Measurements from ENCODE around the gene TMEM120A. TPM values are rescaled to one million over a fixed set of nuclear protein-coding genes. Genes with fewer than 3 reads are reported as not detected.
A peak's percentile ranks its signal among the peaks of the same experiment; 100 is the strongest.

The TMEM120A gene
- total RNA-seq, 1 donor from 2014 or later = 24.2 TPM

DNA sequence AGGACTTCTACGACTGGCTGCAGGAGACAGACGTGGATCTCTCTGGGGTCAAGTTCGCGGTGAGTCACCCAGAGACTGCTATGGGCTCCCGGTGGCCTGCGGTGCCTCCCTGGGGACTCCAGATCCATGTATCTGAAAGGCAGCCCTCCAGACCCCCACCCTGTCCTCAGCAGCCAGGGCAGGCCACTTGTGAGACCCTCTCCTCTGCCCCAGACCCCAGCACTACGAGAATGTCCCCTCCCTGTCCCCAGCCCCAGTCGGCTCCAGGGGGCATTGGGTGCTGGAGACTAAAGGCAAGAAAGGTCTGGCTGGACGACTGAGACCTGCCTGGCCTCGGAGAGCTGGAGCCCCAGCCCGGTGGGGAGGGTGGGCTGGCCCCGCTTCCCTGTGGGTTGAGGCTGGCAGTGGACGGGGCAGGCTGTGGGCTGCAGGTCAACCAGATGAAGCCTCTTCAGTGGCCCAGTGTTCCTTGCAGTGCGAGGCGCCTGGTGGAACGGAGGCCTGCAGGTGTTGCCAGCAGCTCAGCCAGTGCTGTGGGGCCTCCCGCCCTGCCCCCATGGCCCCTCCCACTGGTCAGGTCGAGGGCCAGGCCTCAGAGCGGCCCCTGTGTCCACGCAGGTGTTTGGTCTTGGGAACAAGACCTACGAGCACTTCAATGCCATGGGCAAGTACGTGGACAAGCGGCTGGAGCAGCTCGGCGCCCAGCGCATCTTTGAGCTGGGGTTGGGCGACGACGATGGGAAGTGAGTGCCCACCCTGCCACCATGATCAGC lies 13.8 kb downstream of the TMEM120A start:
- DNase-seq = no peak

DNA sequence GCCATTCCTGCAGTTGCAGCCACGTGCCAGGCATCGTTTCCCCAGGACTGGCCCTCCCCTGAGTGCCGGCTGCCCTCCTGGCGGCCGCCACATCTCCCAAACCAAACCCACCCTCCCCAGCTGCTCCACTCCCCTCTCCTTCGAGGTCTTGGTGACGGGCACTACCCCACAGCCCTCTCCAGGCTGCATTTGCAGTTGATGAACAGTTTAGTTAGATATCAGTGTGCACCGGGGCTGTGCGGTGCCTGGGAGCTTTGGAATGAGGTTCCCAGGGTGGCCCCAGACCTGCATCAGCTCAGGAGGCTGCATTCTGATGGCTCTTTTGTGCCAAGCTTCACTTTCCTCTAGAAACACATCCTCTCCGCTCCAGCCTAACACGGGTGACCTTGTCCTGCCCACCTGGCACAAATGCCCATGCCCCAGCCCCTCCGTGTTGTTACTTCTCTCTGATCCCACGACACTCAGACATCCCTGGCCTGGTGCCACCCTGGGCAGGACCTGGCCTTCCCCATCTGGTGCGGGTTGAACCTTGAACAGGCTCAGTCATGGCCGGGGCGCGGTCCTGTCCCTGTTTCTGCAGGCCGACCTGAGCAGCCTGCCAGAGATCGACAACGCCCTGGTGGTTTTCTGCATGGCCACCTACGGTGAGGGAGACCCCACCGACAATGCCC lies 14.5 kb downstream of the TMEM120A start:
- no peak for DNase-seq

DNA sequence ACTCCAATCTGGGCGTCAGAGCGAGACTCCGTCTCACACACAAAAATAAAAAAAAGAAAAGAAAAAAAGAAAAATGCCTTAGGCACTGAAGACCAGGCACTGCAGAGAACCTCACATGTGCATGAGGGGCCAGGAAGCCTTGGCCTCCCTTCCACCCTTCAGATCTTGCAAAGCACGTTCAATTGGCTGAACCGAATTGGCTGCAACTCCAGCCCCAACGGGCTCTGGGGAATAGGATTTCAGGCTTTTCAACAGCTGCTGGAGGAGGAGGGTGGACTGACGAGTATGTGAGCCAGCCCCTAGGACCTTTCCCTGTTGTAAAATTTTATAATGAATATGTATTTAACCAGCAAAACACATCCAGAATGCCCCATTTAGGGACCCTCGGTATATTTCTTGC lies 16.7 kb downstream of the TMEM120A start:
- DNase-seq = peak; percentile 85

DNA sequence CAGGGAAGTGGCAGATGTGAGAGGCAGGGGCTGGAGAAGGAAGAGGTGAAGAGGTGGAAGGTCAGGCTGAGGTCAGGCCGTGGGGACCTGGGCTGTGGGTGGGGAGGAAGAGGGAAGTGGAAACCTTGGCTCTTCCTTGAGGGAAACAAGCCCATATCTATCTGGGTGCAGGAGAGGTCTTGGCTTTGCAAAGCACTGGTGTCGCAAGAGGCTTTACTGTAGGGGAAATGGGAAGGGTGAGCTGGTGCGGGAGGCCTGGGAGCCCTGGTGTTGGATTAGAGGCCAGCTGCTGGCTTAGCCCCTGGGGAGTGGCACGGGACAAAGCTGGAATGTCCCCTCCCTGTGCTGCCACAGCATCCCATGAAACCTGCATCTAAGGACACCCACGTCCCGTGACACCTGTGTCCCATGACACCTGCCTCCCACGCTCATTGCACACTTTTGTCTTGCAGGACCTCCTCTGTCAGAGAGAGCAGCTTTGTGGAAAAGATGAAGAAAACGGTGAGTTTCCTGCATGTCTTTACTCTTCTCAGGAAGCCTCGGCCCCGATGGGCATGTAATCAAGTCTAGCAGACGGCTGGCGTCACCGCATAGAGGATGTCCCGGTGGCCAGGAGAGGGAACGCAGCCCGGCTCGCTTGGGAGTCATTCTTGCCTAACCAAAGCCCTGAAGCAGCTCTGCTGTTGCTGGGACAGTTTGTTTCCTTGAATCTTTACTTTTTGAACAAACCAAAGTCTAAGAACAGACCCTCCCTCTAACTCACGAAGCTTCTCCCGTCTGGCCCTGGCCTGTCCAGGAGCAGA lies 22.2 kb downstream of the TMEM120A start:
- DNase-seq = no peak

DNA sequence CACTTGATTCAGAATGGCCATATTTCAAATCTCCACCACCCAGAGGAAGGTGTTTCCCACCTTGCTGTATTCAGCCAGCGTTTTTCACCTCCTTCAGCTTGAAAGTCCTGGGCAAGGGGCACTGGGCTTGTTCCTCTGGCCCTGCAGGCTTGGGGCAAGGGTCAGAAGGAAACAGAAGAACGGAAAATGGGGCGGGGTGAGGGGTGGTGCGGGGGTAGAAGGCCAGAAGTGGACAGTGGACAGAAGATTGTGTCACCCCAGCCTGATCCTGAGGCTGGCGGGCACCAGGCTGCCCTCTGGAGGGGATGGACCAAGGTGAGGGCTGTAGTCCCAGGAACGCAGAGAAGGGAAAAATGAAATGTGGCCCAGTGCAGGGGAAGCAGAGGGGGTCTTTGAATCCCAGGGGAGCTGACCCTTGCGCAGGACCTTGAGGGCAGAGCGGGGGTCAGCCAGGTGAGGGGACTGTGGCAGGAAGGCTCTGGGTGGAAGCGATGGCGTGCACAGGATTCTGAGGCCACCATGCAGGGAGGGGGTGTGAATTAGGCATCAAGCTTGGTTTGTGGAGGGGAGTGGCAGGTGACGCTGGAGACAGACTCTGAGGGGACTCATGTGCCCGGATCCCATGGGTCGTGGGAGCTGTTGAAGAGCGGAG lies 23.0 kb downstream of the TMEM120A start:
- no peak for DNase-seq

DNA sequence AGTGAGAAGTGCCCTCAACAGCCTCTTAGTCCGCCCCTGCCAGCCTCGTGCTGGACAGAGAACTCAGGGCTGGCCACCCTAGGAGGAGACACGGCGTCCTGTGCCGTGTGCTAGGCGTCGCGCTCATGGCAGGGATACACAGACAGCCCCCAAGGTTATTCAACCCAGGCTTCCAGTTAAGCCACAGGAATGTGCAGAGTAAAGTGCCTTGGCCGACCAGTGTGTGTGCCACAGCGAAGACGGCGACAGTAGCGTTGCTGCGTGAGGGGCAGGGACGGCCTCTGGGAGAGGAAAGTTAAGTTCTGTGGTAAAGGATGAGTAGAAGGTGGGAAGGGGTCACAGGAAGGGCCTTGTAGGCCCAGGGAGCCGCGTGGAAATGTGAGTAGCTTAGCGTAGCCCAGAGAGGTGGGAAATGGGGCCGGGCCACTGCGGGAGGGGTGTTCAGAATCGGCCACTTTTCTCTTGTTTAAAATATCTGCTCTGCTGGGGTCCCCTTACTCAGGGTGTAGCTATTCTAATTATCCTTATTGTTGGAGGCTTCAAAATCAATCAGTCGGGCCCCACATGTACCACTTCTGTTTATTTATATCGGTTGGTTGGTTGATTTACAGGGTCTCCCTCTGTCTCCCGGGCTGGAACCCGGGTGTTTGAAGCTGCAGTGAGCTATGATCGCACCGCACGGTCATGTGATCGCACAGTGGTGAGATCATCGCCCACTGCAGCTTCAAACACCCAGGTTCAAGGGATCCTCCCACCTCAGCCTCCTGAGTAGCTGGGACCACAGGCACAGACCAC lies 24.5 kb downstream of the TMEM120A start:
- no peak for DNase-seq

DNA sequence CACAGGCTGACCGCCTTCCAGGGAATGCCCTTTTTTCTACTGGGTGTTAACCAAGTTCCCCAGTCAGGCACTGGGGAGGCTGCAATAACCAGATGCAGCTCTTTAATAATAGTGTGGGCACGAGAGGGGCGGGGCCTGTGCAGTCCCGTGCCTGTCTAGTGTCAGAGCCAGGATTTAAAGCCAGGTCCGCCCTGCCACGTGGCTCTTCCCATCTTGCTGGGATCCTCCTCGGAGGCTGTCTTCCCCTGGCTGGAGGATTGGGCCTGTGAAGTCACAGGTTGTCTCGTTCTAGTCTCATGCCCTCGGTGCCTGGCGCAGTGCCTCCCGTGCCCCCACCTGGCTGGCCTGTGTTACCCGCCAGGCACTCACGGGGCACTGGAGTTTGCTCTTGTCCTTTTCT lies 25.2 kb downstream of the TMEM120A start:
- DNase-seq = no peak

DNA sequence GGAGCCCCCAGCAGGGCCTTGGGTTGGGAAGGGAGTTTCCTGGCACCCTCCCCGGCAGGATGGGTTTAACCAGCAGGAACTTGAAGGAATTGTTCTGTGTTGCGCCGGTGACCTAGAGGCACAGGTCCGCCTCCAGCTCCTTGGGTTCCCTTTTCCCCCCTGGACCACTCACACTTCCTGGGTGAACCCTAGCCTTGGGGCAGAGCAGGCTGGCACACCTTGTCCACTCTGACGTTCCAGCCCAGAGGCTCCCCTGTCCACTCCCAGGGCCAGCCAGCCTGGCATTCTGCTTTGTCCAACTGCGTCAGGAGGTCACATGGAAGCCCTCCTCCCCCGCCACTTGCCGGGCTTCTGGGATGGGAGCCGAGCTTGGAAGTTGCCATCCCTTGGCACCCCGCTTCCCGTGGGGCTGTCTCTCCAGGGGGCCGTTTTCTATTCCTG lies 25.8 kb downstream of the TMEM120A start:
- no peak for DNase-seq

DNA sequence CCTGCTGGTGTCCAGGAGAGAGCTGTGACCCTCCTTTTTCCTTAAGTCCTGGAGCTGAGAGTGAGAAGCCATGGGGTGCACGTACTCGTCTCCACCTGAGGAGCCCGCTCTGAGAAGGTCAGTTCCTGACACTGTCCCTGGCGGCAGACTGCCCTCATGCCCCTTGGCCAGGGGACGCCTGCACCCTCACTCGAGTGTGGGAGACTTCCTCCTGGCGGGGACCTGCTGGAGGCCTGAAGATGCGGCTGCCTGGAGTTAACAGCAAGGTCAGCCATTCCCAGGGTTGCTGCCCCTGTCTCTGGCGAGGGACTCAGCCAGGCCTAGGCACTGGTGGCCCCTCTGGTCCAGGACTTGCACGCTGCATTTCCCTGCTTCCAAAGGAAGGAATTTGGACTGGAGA lies 26.4 kb downstream of the TMEM120A start:
- DNase-seq = no peak

DNA sequence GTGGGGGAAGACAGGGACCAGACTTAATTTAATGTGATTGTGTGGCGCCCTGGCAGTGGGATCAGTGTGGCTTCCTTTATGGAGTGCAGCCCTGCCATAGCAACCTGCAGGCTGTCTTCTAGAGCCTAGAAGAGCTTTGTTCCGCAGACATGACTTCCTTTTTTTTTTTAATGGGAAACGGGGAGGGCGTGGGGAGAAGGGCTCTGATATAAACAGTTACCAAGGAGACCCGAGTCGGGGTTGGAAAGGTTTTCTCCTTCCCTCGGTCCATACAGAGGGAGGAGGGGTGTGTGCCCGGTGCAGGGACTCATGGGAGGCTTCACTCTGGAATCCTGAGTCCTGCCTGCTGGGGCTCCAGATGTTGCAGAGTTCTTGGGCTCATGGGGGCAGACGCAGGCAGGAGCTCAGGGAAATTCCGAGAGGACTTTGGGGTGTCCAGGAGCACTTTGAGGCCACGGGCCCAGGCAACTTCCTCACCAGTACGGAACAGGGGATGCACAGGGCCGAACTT lies 26.9 kb downstream of the TMEM120A start:
- peak; percentile 55 for DNase-seq

DNA sequence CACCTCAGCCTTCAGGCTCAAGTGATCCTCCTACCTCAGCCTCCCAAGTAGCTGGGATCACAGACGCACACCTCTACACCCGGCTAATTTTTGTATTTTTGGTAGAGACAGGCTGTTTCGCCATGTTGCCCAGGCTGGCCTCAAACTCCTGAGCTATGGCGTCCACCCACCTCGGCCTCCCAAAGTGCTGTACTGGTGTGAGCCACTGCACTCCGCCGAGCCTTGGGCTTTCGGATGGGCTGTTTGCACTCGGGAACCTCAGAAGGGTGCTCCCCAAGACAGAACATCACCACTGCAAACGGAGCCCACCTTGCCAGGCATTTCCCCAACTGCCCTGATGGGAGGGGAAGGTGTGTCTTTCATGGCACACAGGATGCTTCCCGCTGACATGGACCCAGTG lies 27.3 kb downstream of the TMEM120A start:
- DNase-seq = no peak

DNA sequence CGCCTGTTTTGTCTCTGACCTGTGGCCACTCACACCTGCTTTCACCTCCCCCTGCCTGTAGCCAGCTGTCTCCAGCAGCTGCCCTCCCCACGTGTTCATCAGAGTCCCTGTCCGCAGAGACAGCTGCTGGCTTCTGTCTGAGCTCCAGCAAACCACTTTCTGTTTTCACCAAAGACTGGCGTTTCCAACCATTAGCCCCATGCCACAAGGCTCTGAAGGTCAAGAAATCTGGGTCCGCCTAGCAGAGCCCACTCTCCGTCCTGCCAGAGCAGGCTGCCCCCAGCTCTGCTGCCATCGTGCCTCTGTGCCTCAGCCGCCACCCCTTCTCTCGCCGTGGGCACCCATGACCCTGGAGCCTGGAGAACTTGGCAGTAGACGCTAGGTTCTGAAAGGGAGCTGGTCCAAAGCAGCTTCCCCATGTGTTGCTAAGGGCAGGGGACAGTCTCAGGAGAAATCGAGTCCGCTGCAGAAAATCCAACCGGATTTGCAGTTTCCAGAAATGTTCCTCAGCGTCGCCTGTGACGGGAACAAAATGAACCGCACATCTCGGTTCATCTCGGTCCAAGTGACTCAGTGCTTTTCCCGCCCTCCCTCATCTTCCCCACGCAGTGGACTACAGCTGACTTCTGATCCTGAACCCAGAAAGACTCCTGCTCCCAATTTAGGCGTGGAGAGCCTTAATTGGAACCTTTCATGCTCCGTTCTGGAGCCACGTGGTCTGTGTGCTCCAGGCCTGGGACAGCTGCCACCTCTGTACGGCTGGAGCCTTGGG lies 28.0 kb downstream of the TMEM120A start:
- peak; percentile 64 for DNase-seq

DNA sequence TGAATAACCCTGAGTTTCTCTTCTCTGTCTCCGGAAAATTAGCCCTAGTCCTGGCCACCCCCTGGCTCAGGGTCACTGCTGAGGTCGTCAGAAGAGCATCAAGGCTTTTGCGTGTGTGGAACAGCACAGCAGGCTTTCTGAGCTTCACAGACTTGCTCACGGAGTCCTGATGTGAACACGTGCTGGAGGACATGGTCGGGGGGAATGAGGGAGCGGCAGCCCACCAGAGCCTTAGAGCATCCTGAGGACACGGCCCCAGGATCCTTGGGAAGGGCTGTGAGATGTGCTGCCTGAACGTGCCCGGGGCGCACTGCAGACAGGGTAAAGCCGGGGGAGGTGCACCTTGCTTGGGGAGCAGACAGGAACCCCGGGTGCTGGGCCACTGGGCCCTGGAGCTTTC lies 28.8 kb downstream of the TMEM120A start:
- DNase-seq = no peak

DNA sequence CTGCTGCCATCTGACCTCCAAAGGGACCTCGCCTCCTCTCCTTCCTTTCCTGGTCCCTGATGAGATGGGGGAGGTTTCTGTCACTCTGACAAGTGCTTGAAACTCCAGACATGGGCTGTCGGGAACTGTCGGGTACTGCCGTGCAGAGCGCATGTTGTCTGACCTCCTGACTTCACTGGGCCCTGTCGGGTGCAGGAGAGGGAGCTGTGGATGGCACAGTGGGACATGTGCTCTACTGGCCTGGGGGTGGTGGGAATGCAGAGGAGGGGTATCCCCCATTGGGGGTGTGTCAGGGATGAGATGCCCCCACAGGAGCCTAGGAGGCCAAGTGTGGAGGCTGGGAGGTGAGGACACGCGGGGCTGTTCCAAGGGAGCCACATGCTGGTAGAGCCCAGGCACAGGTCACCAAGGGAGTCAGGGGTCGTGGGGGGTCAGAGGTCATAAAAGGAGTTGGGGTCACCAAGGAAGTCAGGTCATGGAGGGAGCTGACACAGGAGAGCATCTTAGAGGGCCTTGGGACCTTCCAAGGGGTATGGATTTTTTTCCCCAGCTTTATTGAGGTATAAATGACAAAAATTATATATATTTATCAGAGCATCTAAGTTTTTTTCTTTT lies 30.9 kb downstream of the TMEM120A start:
- DNase-seq = peak; percentile 13

DNA sequence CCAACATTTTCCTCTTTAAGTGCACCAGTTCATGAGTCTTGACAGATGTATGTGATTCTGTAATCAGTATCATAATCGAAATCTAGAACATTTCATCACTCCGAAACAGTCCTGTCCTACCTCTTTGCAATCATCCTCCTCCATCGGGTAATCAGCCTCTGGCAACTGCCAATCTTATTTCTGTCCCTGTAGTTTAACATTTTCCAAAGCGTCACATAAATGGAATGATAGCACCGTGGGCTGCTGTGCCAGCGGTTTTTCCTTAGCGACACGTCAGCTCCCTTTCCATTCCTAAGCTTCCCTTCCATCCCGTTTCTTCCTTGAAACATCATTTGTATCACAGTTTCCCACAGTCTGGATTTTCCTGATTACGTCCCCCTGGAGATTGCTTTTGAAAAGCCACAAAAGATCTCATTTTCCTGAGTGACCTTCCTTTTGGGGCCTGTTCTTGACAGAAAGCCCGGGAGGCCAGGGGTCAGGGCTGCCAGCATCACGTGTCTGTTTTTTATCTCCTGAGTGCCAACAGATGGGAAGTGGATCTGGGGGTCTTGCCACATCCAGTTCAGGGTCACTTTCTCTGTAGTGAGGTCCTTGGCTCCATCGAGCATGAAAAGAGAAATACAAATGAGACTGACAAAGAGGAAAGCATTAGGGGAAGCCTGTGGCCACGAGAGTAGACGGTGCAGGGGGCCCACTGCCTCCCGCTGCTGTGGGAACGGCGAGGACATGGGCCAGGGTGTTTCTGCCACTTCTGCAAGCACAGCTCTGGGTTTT lies 31.6 kb downstream of the TMEM120A start:
- DNase-seq = peak; percentile 51

DNA sequence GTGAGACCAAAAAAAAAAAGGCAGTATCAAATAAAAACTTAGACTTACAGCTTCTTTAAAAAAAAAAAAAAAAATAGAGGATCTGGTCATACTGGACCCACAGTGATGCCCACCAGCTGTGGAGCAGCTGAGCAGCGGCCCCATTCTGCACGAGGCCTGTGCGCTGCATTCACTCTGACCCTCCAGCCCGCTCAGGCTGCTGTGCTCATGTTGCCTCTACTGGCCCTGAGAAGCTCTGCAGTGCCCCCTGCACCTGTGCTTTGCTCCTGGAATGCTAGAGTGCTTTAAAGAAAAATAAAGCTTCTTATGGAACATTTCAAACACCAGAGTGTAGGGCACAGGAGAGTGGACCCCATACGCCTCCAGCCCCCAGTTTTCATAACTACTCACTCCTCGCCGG lies 33.2 kb downstream of the TMEM120A start:
- DNase-seq = no peak

DNA sequence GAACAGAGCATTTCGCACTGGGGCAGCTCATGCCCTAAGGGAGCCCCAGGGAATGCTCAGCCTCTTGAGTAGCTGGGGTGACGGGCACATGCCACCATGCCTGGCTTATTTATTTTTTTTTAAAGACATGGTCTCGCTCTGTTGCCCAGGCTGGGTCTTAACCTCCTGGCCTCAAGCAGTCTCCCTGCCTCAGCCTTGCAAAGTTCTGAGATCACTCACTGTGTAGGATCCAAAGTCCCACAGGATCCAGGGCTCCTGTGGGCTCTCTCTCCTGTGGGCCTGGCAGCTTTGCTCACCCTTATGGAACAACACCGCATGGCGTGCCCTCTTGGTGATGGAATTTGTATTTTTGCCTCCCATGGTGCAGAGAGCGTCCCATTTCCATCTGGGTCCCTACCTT lies 34.0 kb downstream of the TMEM120A start:
- DNase-seq = no peak

DNA sequence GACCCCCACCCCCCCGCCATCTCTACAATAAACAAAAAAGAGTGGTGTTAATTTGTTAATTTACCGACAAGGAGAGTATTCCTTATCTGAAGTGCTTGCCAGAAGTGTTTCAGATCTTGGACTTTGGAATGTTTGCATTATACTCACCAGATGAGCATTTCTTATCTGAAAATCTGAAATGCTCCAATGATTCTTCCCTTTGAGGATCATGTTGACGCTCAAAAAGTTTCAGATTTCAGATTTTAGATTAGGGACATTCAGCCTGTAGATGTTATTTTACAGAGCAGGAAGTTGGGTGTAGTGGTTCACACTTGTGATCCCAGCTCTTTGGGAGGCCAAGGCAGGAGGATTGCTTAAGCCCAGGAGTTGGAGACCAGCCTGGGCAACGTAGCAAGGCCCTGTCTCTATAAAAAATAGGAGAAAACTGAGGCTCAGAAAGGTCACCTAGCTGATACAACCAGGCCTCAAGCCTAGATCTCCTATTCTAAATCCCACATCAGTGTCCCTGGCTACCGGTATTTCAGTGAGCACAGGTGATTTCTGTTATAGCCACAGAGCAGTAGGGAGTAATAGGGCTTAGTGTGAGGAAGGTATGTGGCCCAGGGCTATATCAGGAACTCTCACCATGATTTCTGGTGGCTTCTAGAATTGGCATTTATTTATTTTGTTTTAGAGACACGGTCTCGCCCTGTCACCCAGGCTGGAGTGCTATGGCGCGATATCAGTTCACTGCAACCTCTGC lies 35.4 kb downstream of the TMEM120A start:
- DNase-seq = no peak

Data from skin of body (tissue), 2 donors.